Kasumi-1 (cell line): ENCODE results near the gene TFAP2B.

Experiments used
- DNase-seq, 2 experiments: peaks; one replicate each; lab custom pipeline; 2025; lab: John Stamatoyannopoulos, UW

The TFAP2B gene

DNA sequence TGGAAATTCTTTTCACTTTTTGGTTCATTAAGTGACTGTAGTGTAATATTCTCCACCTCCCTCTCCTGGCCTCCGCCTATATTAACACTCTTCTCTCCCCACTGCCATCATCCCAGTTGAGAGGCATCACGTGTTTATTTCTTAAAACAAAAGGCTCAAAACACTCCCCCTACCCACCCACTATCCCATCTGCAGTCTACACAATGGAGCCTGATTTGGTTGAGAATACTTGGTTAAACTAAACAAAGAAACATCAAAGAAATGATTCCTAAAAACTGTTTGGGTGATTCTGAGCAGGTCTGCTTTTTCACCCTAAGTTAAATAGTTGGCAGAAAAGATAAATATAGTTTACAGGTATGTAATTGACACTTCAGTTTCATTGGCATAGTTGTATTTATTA lies 5.9 kb downstream of the TFAP2B start:
- no peak for DNase-seq

GRCh38 chr6:50825375-50826036 lies 6.8 kb downstream of the TFAP2B start:
- no peak for DNase-seq

GRCh38 chr6:50826037-50826761 lies 7.5 kb downstream of the TFAP2B start:
- no peak for DNase-seq

GRCh38 chr6:50826803-50827202 lies 8.1 kb downstream of the TFAP2B start:
- no peak for DNase-seq

GRCh38 chr6:50829049-50829448 lies 10.4 kb downstream of the TFAP2B start:
- no peak for DNase-seq

DNA sequence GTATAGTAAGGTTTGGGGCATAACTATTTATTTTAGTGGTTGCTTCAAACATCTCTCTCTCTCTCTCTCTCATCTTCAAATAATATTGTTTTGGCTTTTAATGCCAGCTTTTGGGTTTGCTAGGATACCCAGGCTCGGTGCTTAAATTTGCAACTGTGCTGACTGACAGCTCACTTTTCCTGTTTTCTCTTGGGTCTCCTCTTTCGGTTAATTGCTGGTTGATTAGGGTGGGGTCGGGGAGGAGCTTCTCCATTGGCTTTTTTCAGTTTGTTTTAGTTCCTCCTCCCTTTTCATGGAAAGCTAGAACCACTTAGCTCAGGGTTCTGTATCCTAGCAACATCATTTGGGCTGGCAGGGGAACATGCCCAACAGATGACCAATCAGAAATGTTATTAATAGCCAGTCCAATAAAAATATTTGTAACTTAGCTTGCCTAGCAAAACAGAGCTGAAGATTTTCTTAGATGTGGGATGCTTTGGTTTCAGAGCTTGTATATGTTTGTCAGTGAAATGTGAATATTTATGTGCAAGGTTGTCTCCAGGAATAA lies 11.3 kb downstream of the TFAP2B start:
- no peak for DNase-seq

DNA sequence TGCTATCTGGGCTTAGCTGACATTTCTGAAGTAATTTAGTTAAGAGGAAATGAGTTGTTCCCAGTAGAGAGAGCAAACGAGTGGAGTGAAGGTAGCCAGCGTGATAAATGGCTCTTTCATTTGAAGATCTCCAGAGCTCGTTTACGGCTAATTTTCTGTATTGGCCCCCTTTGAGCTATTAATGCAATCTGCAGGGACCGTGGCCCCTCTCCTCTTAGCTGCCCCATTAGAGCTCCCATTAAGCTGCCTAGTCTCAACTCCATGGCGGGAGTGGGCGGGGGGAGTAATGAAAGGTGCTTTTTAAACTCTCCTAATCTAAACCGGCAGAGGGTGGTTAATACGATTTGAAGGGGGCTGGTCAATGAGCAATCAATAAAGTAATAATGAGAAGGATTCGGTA lies 12.5 kb downstream of the TFAP2B start:
- DNase-seq: no peak

DNA sequence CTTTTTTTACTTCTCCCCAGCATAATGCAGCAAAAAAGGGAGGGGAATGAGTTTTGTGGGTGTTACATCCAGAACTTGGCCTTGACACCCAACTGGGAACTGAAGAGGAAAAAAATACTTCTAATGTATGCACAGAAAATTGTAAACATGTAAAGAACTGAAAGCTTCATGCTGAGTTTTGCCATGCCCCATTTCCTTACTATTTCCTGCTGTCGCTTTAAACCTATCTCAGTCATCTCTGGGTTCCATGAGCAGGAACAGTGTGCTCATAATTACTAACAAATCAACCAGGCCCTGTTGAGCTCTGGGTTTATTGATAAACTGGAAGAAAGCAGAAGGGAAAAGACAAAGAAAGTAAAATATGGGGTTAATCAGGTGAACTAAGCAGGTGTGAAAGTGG lies 14.2 kb downstream of the TFAP2B start:
- DNase-seq: no peak

DNA sequence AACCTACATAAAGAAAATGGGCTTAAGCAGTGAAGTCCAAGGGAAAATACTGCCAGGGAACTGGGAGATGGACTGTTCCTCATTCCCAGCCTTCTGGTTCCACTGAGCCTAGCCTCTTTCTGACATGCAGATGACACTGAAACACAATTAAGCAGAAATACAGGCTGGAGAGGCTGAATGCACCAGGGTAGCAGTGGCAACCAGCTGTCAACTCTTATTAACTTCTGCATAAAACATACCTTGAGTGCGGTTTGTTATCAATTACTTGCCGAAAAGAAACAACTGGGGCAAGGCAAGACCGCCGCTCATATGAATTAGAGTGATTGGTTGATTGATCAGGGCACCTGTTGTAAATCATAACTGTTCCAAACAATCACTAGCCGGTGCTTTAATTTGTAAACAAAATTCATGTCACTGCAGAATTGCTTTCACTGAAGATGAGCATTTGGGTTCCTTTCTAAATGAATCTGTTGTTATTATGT lies 16.3 kb downstream of the TFAP2B start:
- DNase-seq: no peak

GRCh38 chr6:50836231-50836630 lies 17.6 kb downstream of the TFAP2B start:
- DNase-seq: no peak

- no peak for DNase-seq
Measured at GRCh38 chr6:50837589-50838445, 19.1 kb downstream of the TFAP2B start.

GRCh38 chr6:50840112-50840810 lies 21.6 kb downstream of the TFAP2B start:
- DNase-seq: no peak

- DNase-seq: no peak
Measured at GRCh38 chr6:50840811-50841192, 22.1 kb downstream of the TFAP2B start.

- no peak for DNase-seq
Measured at GRCh38 chr6:50842446-50842845, 23.8 kb downstream of the TFAP2B start.

DNA sequence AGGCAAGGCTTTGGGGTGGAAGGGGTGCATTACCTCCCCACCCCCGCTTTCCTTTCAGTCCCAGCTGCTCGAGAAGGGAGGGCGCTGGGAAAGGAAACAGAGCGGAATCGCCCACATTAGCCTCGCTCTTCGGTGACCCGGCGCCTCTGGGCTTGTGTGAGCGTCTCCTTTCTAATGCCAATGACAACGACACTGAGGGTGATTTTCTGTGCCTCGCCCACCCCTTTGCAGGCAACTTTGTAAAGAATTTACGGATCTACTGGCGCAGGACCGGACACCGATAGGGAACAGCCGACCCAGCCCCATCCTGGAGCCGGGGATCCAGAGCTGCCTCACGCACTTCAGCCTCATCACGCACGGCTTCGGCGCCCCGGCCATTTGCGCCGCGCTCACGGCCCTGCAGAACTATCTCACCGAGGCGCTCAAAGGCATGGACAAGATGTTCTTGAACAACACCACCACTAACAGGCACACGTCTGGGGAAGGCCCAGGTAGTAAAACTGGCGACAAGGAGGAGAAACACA lies 24.3 kb downstream of the TFAP2B start:
- DNase-seq: no peak

DNA sequence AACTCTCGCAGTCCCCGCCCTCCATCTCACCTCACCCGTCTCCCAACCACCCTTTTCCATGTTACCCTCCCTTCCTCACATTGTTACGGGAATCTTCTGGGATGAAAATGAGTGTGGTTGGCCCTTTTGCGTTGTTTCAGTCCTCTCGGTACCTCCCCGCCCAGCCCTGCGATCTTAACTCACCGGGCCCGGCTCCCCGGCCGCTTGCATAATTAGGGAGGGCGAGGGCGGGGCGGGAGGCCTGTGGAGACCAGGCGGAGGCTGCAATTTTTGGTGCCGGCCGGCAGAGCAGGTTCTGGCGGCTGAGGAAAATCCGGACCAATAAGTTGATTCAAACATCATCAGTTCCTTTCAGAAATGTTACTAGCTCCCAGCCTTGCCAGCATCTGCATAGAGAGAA lies 25.2 kb downstream of the TFAP2B start:
- DNase-seq: no peak

- no peak for DNase-seq
Measured at GRCh38 chr6:50845499-50846143, 26.9 kb downstream of the TFAP2B start.

DNA sequence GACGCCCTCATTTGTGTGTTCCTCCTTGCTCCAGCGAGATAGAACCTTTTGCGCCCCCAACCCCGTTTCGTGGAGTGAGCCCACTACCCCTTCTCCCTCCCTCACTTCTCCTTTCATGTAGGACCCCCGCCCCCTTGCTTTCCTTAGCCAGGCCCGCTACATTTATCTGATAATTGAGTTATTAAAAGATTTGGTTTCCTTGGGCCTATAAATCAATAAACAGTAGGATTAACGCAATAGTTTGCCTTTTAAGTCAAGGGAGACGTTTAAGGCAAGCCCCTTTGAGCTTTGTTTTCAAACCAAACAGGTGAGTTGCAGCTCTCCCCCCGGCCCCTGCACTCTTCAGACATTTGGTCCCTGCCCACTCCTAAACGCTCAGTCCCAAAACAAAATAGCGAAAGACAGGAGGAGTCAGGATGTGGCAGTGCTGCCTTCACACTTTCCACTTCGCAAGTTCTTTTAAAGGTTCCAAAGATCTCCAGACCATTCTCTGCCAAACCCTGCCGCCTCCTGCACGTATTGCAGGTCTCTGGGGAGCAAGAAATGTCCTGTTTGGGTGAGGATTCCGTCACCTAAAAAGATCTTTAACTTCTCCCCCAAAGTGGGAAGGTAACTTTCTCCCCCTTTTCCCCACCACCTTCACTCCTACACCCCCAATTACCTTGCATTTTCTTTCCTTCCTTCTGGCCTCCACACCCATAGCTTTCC lies 27.6 kb downstream of the TFAP2B start:
- DNase-seq: no peak

DNA sequence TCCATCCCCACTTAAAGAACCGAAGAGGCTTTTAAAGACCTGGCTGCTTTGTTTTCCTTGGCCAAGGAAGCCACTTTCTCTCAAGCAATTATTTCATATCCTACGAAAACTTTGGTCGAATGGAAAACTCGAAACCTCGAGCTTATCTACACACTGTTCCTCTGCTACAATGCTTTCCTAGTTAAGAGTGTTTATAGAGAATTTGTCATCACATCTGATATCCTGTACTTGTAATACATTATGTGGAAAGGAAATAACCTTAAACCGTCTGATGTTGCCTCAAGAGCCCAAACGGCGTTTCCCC lies 28.1 kb downstream of the TFAP2B start:
- DNase-seq: no peak

- no peak for DNase-seq
Measured at GRCh38 chr6:50847890-50848594, 29.4 kb downstream of the TFAP2B start.
